GM18526 (cell line): ENCODE data around the gene APOA1.

Experiments
- POLR2A ChIP-seq: IDR thresholded peaks from 3 replicates; pipeline ENCODE4 v1.6.1; 2011; ENCODE audit not compliant: insufficient read length; ENCODE audit errors: extremely low read depth

Gene APOA1

DNA sequence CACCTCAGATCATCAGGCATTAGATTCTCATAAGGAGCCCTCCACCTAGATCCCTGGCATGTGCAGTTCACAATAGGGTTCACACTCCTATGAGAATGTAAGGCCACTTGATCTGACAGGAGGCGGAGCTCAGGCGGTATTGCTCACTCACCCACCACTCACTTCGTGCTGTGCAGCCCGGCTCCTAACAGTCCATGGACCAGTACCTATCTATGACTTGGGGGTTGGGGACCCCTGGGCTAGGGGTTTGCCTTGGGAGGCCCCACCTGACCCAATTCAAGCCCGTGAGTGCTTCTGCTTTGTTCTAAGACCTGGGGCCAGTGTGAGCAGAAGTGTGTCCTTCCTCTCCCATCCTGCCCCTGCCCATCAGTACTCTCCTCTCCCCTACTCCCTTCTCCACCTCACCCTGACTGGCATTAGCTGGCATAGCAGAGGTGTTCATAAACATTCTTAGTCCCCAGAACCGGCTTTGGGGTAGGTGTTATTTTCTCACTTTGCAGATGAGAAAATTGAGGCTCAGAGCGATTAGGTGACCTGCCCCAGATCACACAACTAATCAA, 5.6 kb downstream of the APOA1 start:
- no peak for TF ChIP-seq POLR2A

DNA sequence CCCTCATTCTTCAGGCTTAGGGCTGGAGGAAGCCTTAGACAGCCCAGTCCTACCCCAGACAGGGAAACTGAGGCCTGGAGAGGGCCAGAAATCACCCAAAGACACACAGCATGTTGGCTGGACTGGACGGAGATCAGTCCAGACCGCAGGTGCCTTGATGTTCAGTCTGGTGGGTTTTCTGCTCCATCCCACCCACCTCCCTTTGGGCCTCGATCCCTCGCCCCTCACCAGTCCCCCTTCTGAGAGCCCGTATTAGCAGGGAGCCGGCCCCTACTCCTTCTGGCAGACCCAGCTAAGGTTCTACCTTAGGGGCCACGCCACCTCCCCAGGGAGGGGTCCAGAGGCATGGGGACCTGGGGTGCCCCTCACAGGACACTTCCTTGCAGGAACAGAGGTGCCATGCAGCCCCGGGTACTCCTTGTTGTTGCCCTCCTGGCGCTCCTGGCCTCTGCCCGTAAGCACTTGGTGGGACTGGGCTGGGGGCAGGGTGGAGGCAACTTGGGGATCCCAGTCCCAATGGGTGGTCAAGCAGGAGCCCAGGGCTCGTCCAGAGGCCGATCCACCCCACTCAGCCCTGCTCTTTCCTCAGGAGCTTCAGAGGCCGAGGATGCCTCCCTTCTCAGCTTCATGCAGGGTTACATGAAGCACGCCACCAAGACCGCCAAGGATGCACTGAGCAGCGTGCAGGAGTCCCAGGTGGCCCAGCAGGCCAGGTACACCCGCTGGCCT, 7.1 kb downstream of the APOA1 start:
- no peak for TF ChIP-seq POLR2A

DNA sequence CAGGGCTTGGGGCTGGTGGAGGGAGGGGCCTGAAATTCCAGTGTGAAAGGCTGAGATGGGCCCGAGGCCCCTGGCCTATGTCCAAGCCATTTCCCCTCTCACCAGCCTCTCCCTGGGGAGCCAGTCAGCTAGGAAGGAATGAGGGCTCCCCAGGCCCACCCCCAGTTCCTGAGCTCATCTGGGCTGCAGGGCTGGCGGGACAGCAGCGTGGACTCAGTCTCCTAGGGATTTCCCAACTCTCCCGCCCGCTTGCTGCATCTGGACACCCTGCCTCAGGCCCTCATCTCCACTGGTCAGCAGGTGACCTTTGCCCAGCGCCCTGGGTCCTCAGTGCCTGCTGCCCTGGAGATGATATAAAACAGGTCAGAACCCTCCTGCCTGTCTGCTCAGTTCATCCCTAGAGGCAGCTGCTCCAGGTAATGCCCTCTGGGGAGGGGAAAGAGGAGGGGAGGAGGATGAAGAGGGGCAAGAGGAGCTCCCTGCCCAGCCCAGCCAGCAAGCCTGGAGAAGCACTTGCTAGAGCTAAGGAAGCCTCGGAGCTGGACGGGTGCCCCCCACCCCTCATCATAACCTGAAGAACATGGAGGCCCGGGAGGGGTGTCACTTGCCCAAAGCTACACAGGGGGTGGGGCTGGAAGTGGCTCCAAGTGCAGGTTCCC, 7.8 kb downstream of the APOA1 start, which contains the start of gene APOC3:
Gene APOC3, plus strand, starts transcription at position 383 of the 659 bp plus-strand sequence. CDS start 676 bp downstream, outside the sequence.
- TF ChIP-seq POLR2A: no peak

DNA sequence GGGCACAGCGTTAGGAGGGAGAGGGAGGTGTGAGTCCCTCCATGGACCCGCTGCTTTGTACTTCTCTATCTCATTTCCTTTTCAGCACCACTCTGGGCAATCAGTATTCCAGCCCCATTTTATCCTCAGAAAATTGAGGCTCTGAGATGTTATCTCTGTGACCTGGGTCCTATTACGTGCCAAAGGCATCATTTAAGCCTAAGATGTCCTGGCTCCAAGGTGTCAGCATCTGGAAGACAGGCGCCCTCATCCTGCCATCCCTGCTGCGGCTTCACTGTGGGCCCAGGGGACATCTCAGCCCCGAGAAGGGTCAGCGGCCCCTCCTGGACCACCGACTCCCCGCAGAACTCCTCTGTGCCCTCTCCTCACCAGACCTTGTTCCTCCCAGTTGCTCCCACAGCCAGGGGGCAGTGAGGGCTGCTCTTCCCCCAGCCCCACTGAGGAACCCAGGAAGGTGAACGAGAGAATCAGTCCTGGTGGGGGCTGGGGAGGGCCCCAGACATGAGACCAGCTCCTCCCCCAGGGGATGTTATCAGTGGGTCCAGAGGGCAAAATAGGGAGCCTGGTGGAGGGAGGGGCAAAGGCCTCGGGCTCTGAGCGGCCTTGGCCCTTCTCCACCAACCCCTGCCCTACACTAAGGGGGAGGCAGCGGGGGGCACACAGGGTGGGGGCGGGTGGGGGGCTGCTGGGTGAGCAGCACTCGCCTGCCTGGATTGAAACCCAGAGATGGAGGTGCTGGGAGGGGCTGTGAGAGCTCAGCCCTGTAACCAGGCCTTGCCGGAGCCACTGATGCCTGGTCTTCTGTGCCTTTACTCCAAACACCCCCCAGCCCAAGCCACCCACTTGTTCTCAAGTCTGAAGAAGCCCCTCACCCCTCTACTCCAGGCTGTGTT, 8.5 kb downstream of the APOA1 start:
- no peak for TF ChIP-seq POLR2A

DNA sequence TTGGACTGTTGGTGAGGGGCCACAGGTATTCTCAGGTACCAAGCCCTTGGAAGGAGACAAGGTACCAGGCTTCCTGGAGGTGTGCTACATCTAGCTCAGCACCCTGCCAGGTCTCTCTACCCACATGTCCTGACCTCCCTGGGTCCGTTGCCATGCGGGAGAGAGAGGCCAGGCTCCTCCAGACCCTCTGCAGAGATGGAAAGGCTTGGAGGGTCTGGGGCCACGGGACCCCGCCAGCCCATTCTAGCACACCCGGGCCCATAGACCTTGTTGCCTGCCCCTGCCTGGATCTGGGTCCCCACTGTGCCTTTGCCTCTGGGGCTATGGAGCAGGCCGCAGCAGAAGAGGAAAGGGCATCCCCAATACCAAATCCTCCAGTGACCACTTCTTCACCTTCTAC, 10.0 kb downstream of the APOA1 start:
- no peak for TF ChIP-seq POLR2A

DNA sequence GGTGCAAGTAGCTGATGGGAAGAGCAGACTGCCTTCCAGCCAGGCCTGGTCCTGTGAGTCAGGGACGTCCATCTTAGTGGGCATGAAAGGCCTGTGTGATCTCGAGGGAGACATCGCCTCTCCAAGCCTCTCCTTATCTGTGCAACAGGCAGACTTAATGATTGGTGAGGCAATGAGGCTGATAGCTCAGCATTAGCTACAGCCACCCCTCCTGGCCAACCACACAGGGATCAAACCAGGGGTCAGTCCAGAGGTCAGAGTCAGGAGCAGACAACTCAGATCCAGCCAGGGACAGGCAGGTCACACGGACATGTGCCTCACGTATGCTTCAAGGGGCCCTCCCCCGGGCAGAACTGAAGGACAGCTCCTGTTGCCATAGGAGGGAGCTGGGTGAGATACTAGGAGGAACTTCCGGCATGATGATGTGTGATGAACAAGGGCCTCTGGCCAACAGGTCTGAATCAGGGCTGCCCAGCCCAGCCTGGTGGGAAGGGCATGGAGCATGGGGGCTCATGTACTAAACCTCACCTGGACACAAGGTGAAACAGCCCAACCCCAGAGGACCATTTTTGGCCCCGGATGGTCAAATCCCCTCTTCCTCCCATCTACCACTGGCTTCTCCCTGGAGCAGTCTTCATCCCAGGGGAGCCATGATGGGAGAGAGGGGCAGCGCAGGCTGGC, 10.5 kb downstream of the APOA1 start:
- no peak for TF ChIP-seq POLR2A

DNA sequence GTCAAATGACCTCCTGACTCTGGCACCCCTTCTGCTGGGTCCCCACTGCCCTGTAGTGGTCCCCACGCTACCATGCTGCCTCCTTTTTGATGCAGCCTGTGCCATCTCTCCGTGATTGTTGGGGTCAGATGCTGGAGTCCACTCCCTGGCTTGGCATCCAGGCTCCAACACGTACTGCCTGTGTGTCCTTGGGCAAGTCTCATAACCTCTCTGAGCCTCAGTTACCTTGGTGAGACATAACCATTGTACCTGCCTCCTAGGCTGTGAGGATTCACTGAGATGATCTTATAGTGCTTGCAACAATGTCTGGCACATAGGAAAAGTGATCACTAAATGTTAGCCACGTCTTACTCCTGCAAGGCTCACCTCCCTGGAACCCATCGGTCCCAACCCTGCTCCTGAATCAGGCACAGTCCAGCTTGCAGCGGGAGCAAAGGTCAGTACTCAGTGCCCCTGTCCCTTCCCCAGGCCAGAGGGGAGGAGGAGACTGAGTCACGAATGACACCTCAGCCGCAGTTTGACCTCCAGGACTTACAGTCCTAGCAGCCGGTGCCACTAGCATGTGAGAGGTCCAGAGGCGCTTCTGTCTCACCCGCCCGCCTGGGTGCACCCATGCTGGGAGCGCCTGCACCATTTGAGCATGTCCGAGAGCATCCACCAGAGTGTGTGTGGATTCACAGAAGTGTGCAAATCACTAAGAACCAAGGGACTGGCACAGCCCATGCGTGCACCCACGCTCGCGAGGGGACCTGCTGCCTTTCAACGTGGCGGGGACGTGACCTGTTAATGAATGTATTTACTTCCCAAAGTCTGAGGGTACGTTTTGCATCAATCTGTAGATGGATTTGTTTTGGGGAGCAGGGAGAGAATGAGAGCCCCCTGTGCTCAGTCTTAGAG, 11.3 kb downstream of the APOA1 start:
- TF ChIP-seq POLR2A: no peak

DNA sequence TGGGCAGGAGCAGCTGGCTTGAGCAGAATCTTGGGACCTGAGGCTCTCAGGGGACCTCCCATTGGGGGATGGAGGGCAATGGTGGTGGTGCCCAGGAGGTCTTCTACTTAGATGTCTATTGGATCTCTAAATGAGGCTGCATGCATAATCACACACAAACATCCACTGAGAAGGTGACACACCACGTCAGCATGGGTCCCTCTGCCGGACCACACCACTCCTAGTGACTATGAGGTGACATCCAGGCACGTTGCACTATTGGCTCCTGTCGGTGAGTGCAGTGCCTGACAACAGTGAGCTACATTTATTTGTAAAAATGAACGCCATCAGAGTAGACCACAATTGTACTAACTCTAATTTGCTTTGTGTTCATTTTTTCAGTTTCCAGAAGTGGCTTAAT, 12.0 kb downstream of the APOA1 start:
- no peak for TF ChIP-seq POLR2A

DNA sequence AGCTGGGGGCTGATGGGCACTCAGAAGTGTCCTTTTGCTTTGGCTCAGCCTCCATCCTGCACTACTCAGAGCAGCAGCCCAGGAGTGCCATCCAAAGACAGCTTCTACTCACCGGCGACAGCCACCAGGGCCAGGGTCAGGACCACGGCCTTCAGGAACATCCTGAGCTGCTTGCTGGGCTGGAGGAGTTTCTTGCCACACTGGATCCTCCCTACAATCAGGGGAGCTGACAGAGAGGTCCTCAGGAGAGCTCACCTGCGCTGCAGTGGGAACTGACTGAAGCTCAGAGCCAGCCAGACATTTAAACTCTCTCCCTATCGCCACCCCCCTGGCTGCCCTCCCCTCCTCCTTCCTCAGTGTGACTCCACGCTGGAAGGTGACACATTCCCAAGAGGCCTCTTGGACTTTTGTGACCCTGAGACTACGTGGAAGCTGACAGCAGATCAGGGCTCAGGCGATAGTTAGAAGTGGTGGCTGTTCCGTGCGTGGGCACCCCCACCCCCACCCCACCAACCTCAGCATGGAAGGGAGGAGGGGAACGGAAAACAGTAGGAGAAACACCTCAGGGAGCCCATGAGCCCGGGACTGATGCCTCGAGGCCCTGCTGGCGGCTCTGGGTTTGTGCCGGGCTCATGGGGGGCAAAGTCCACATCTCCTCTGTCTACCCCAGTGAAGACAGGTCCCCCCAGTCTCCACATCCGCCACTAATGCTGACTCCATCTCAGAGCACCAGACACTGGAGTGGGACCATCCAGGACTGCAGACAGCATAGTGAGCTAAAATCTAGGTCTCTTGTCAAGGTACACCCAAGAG, 14.2 kb downstream of the APOA1 start, which contains the start of gene APOA4:
Gene APOA4, minus strand, starts transcription at position 274 of the 813 bp plus-strand sequence. Its CDS starts 113 bp downstream, at position 161.
- no peak for TF ChIP-seq POLR2A

DNA sequence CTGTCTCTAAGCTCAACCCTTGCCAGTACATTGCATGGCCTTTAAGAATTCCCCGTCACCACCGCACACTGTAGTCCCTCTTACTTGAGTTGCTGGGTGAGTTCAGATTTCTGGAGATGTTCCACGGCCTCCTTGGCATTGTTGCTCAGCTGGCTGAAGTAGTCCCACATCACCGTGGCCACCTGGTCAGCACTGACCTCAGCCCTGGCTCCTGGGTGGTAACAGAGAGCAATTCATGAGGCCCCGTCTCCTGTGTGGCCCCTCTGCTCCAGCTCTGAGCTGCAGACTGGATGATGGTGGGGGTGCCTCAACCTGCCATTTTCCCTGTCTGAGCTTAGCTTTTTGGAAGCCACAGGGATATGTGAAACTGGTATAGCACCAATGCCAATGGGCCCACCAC, 14.8 kb downstream of the APOA1 start:
- TF ChIP-seq POLR2A: no peak

DNA sequence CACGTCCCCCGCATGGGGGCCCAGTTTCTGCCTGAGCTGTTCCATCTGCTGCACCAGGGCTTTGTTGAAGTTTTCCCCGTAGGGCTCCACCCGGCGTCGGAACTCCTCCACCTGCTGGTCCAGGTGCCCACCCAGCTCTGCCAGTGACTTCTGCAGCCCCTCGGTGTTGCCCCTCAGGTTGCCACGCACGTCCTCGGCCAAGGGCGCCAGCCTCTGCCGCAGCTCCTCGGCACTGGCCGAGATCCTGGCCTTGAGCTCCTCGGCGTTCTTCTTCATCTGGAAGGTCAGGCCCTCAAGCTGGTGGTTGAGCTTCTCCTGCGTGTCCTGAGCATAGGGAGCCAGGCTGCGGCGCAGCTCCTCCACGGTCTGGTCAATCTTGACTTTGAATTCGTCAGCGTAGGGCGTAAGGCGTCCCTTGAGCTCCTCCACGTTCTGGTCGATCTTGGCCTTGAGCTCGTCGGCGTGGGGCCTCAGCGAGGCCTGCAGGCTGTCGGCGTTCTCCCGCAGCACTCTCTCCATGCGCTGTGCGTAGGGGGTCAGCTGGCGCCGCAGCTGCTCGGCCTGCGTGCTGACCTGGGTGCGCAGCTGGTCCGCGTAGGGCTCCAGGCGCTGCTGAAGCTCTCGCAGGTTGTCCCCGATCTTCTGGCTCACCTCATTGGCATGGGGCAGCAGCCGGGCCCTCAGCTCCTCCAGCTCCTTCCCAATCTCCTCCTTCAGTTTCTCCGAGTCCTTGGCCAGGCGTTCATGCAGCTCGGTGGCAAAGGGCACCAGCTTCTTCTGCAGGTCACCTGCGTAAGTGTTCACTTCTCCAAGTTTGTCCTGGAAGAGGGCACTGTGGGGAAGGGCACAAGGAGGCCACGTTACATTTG, 16.1 kb downstream of the APOA1 start:
- TF ChIP-seq POLR2A: no peak

DNA sequence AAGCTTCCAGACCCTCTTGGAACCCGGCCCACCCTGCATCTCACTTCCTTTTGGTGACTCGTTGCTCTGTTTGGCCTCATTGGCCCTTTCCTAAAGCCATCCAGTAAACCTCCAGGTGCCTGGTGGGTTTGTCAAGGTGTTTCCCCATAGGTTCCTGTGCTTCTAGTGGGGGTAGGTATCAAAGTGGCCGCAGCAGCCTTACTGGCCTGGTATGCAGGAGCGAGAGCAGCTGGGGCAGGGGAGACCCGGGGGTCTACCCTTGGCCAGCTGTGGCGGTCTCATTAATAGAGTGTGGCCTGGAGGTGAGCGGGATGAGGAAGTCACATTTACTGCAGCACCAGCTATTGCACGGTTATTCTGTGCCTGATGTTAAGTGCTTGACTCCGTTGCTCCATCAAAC, 18.4 kb downstream of the APOA1 start:
- TF ChIP-seq POLR2A: no peak
